K562 (cell line): ENCODE measurements around the gene GALNT7. TPM values are rescaled to one million over a fixed set of nuclear protein-coding genes. Genes with fewer than 3 reads are reported as not detected.

Source experiments
- CBX2 ChIP-seq: fragments of 200-600 bp; sonication (generic); IDR thresholded peaks from one replicate; pipeline ENCODE4 v1.6.1; 2012; ENCODE audit warnings: mild to moderate bottlenecking, low read length, inconsistent platforms; ENCODE audit not compliant: insufficient read depth, poor library complexity, severe bottlenecking
- COPS2 ChIP-seq: fragments of 450-650 bp; conservative IDR thresholded peaks from 2 replicates; pipeline ENCODE4 v1.6.1; 2016; ENCODE audit warnings: mild to moderate bottlenecking, moderate library complexity
- DMBX1 ChIP-seq: fragments of 250-450 bp; sonication (Bioruptor Pico); IDR thresholded peaks from 2 replicates; pipeline ENCODE4 v1.8.0; 2022; ENCODE audit warnings: inconsistent platforms, mild to moderate bottlenecking, moderate library complexity, borderline replicate concordance
- EGR1 ChIP-seq: fragments of 450-650 bp; conservative IDR thresholded peaks from 2 replicates; pipeline ENCODE4 v1.6.1; 2017; ENCODE audit warnings: mild to moderate bottlenecking
- HCFC1 ChIP-seq: IDR thresholded peaks from 2 replicates; pipeline ENCODE4 v1.6.1; 2012; ENCODE audit warnings: low read depth, low read length, improper control_type of control experiment
- HMG20B ChIP-seq: fragments of 250-450 bp; sonication (Bioruptor Pico); IDR thresholded peaks from 2 replicates; pipeline ENCODE4 v1.5.0; 2021; ENCODE audit warnings: mild to moderate bottlenecking
- HNRNPLL ChIP-seq: fragments of 200-400 bp; formaldehyde crosslinking; IDR thresholded peaks from 2 replicates; pipeline ENCODE4 v1.6.1; 2017; ENCODE audit warnings: low read length, low read depth, mild to moderate bottlenecking; ENCODE audit not compliant: poor library complexity, severe bottlenecking
- KAT8 ChIP-seq: fragments of 450-650 bp; IDR thresholded peaks from 2 replicates; pipeline ENCODE4 v1.6.1; 2016; ENCODE audit warnings: low read depth, mild to moderate bottlenecking
- KLF13 ChIP-seq: fragments of 450-650 bp; IDR thresholded peaks from 2 replicates; pipeline ENCODE4 v1.6.1; 2016; ENCODE audit warnings: missing genetic modification characterization, low read depth, mild to moderate bottlenecking, missing compliant biosample characterization, moderate library complexity, borderline replicate concordance
- POLR2A ChIP-seq: fragments of 450-650 bp; conservative IDR thresholded peaks from 2 replicates; pipeline ENCODE4 v1.6.1; 2016
- PTRF ChIP-seq: fragments of 450-650 bp; IDR thresholded peaks from 2 replicates; pipeline ENCODE4 v1.6.1; 2016; ENCODE audit warnings: mild to moderate bottlenecking, missing genetic modification characterization, missing compliant biosample characterization
- RB1 ChIP-seq: fragments of 450-650 bp; IDR thresholded peaks from 2 replicates; pipeline ENCODE4 v1.6.1; 2017; ENCODE audit warnings: low read depth, mild to moderate bottlenecking
- RCOR1 ChIP-seq, 2 experiments: IDR thresholded peaks; 2 replicates each; pipeline ENCODE4 v1.6.1; 2012; ENCODE audit warnings: low read depth in 2 of 2, low read length in 2 of 2, borderline replicate concordance in 1 of 2, improper control_type of control experiment in 1 of 2
- SMAD2 ChIP-seq: fragments of 150-350 bp; IDR thresholded peaks from 2 replicates; pipeline ENCODE4 v1.6.1; 2014; ENCODE audit warnings: low read depth, mild to moderate bottlenecking, low read length
- SMARCC2 ChIP-seq: fragments of 450-650 bp; IDR thresholded peaks from 2 replicates; pipeline ENCODE4 v1.6.1; 2017; ENCODE audit warnings: antibody characterized with exemption, moderate library complexity, mild to moderate bottlenecking, low read depth
- SP1 ChIP-seq: sonication (generic); formaldehyde crosslinking; IDR thresholded peaks from 2 replicates; pipeline ENCODE4 v1.8.1; 2022; ENCODE audit warnings: mild to moderate bottlenecking, missing genetic modification reagents
- TEAD4 ChIP-seq, 2 experiments: sonication (generic) in 1 of 2; formaldehyde crosslinking in 1 of 2; IDR thresholded peaks; 2 replicates each; pipeline versions ENCODE4 v1.6.1 to v1.8.0; 2012 to 2022; ENCODE audit warnings: borderline replicate concordance in 1 of 2, inconsistent platforms in 1 of 2, low read length in 1 of 2, mild to moderate bottlenecking in 1 of 2, missing genetic modification reagents in 1 of 2
- ZBED1 ChIP-seq: IDR thresholded peaks from 2 replicates; pipeline ENCODE4 v1.6.1; 2014
- ZNF699 ChIP-seq: fragments of 250-450 bp; sonication (Bioruptor Pico); IDR thresholded peaks from 2 replicates; pipeline ENCODE4 v1.8.0; 2021; ENCODE audit warnings: mild to moderate bottlenecking, moderate library complexity; ENCODE audit not compliant: insufficient replicate concordance
- polyA plus RNA-seq, 8 experiments: library from polyadenylated mRNA; depleted of rRNA in 4 of 8; stranded (reverse) in 5 of 8; unstranded in 3 of 8; fragments of >200 nt; fragmentation: Nextera tagmentation in 2 of 8; fragmentation: Illumina TruSeq in 1 of 8; extraction: Ambion mirVana in 2 of 8; extraction: Trizol in 1 of 8; gene quantifications; 2 replicates each; pipeline versions ENCODE4 v1.2.1 to v1.2.3, GENCODE V29; 2011 to 2014; ENCODE audit warnings: inconsistent platforms in 1 of 8, missing spikeins in 1 of 8
- total RNA-seq, 7 experiments: library from RNA; depleted of rRNA in 6 of 7; stranded (reverse); fragments of >200 nt in 6 of 7; fragmentation: Illumina TruSeq in 2 of 7; extraction: Trizol in 2 of 7; gene quantifications; 2 replicates each; pipeline versions ENCODE4 v1.2.1 to v1.2.3, GENCODE V29; 2011 to 2021; ENCODE audit warnings: low replicate concordance in 1 of 7
- TF ChIP-seq, protein P1 (sequence below): fragments of 200-800 bp; sonication (Bioruptor generic); IDR thresholded peaks from 2 replicates; pipeline ENCODE4 v1.6.1; 2017; ENCODE audit warnings: missing genetic modification characterization, missing compliant biosample characterization
- TF ChIP-seq, protein P2 (sequence below): sonication (generic); formaldehyde crosslinking; IDR thresholded peaks from 2 replicates; pipeline ENCODE4 v1.9.0; 2022; ENCODE audit warnings: mild to moderate bottlenecking, missing genetic modification reagents
- TF ChIP-seq, protein P3 (sequence below), 2 experiments: fragments of 450-650 bp; conservative IDR thresholded peaks; 2 replicates each; pipeline ENCODE4 v1.6.1; 2017; ENCODE audit warnings: mild to moderate bottlenecking in 2 of 2, moderate library complexity in 2 of 2
- TF ChIP-seq, protein P4 (sequence below): fragments of 250-450 bp; sonication (Bioruptor Pico); IDR thresholded peaks from 2 replicates; pipeline ENCODE4 v1.6.1; 2021; ENCODE audit warnings: mild to moderate bottlenecking

The GALNT7 gene
- total and polyA plus RNA-seq, 9 of the 15 experiments (the other 6 are each of a cell fraction or from before 2014, with no cell fraction given): 16.7 to 38.7 (median 31.1) TPM

DNA sequence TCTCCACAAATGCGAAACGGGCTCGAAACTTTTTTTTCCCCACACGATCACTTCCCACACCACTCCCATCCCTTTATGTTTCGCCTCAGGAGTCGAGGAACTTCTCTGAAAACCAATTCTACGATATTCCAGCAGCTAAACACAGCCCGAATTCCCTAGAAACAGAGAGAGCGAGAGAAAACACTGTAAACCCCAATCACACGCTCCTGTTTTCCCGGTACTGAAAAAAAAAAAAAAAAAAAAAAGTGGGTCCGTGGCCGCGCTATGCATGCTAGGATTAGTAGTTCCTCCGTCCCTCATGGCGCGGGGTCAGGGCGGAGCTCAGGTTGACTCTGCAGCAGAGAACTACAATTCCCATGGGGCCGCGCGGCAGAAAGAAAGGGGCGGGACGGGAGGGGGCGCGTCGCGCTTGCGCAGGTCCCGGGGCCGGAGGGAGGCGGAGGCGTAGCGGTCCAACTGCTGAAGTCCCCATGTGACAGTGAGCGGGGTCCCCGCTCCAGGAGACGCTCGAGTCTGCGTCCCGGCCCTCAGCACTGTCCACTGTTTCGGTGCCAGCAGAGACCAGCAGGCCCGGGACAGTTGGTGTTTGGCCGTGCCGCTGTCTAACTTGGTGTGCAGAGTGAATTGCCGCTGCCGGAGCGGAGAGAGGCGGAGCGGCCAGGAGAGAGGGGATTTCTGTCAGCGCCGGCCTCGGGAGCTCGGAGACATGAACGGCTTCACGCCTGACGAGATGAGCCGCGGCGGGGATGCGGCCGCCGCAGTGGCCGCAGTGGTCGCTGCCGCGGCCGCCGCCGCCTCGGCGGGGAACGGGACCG lies 202.1 kb downstream of the GALNT7 start, which contains the start of gene SAP30 (continued):
- TF ChIP-seq SMAD2 (no peak), HCFC1 (peak; percentile 93), ZBED1 (0 out of 2 replicates have a peak, but pooled peaks have one; percentile 41), DMBX1 (CRISPR knock-in tag) (no peak), TEAD4 (IDR thresholded peaks at IDR 0.05; ENCODE audit: low read length) (no peak; the same call in 1 of the 2 replicates), TEAD4 (CRISPR knock-in tag; IDR thresholded peaks at IDR 0.05; ENCODE audit: borderline replicate concordance) (no peak), HNRNPLL (peak; percentile 56), POLR2A (peak; percentile 86), RB1 (peak; percentile 46; the same call in 1 of the 2 replicates), RCOR1 (IDR thresholded peaks at IDR 0.05; ENCODE audit: borderline replicate concordance in 1 of 2, low read depth in 2 of 2, low read length in 2 of 2) (no peak), HMG20B (CRISPR knock-in tag) (no peak), SMARCC2 (no peak), EGR1 (peak; percentile 88), KLF13 (tag) (0 out of 2 replicates have a peak, but pooled peaks have one; percentile 35), CBX2 (no peak), ZNF699 (CRISPR knock-in tag) (no peak), PTRF (tag) (no peak), COPS2 (no peak), SP1 (CRISPR knock-in tag) (peak; percentile 72), KAT8 (no peak)
- TF ChIP-seq, protein P1, sequence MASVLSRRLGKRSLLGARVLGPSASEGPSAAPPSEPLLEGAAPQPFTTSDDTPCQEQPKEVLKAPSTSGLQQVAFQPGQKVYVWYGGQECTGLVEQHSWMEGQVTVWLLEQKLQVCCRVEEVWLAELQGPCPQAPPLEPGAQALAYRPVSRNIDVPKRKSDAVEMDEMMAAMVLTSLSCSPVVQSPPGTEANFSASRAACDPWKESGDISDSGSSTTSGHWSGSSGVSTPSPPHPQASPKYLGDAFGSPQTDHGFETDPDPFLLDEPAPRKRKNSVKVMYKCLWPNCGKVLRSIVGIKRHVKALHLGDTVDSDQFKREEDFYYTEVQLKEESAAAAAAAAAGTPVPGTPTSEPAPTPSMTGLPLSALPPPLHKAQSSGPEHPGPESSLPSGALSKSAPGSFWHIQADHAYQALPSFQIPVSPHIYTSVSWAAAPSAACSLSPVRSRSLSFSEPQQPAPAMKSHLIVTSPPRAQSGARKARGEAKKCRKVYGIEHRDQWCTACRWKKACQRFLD (CRISPR knock-in tag): peak; percentile 70; the same call in 1 of the 2 replicates
- TF ChIP-seq, protein P2, sequence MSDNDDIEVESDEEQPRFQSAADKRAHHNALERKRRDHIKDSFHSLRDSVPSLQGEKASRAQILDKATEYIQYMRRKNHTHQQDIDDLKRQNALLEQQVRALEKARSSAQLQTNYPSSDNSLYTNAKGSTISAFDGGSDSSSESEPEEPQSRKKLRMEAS (CRISPR knock-in tag): peak; percentile 80
- TF ChIP-seq, protein P3, sequence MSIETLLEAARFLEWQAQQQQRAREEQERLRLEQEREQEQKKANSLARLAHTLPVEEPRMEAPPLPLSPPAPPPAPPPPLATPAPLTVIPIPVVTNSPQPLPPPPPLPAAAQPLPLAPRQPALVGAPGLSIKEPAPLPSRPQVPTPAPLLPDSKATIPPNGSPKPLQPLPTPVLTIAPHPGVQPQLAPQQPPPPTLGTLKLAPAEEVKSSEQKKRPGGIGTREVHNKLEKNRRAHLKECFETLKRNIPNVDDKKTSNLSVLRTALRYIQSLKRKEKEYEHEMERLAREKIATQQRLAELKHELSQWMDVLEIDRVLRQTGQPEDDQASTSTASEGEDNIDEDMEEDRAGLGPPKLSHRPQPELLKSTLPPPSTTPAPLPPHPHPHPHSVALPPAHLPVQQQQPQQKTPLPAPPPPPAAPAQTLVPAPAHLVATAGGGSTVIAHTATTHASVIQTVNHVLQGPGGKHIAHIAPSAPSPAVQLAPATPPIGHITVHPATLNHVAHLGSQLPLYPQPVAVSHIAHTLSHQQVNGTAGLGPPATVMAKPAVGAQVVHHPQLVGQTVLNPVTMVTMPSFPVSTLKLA (conservative IDR thresholded peaks at IDR 0.05): peak; percentile 81 to 93
- TF ChIP-seq, protein P4, sequence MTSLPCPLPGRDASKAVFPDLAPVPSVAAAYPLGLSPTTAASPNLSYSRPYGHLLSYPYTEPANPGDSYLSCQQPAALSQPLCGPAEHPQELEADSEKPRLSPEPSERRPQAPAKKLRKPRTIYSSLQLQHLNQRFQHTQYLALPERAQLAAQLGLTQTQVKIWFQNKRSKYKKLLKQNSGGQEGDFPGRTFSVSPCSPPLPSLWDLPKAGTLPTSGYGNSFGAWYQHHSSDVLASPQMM (CRISPR knock-in tag): no peak
